ENCODE results near the gene EPG5.

EPG5 gene

GRCh38 chr18:45940724-45941123 is 26.4 kb downstream of the EPG5 start:
- TF ChIP-seq CTCF (IDR thresholded peaks at IDR 0.05; ENCODE audit: borderline replicate concordance, control extremely low read depth, extremely low read depth, insufficient read depth, missing control alignments) = no peak
- no peak for DNase-seq (ENCODE audit: low spot score)
- in situ Hi-C loops (cut with MboI; ENCODE audit: low sequenced_read_pairs, unreplicated experiment) = no loop called here

- no peak for DNase-seq (ENCODE audit: low spot score)
- in situ Hi-C loops (cut with MboI; ENCODE audit: low sequenced_read_pairs, unreplicated experiment) = no loop called here
- no peak for TF ChIP-seq CTCF (IDR thresholded peaks at IDR 0.05; ENCODE audit: borderline replicate concordance, control extremely low read depth, extremely low read depth, insufficient read depth, missing control alignments)
Measured at GRCh38 chr18:45939236-45939635, 27.9 kb downstream of the EPG5 start.

GRCh38 chr18:45938488-45938935 is 28.6 kb downstream of the EPG5 start:
- in situ Hi-C loops (cut with MboI; ENCODE audit: low sequenced_read_pairs, unreplicated experiment) = no loop called here
- no peak for TF ChIP-seq CTCF (IDR thresholded peaks at IDR 0.05; ENCODE audit: borderline replicate concordance, control extremely low read depth, extremely low read depth, insufficient read depth, missing control alignments)
- peak; percentile 37 for DNase-seq (ENCODE audit: low spot score)

- in situ Hi-C loops (cut with MboI; ENCODE audit: low sequenced_read_pairs, unreplicated experiment) = no loop called here
- no peak for DNase-seq (ENCODE audit: low spot score)
Measured at GRCh38 chr18:45935591-45936335, 31.4 kb downstream of the EPG5 start.

GRCh38 chr18:45932708-45933107 is 34.4 kb downstream of the EPG5 start:
- in situ Hi-C loops (cut with MboI; ENCODE audit: low sequenced_read_pairs, unreplicated experiment) = no loop called here
- TF ChIP-seq CTCF (IDR thresholded peaks at IDR 0.05; ENCODE audit: borderline replicate concordance, control extremely low read depth, extremely low read depth, insufficient read depth, missing control alignments) = no peak
- no peak for DNase-seq (ENCODE audit: low spot score)

More at GRCh38 chr18:45935591-45936335, 31.4 kb downstream of the EPG5 start:
- no peak for TF ChIP-seq CTCF (IDR thresholded peaks at IDR 0.05; ENCODE audit: borderline replicate concordance, control extremely low read depth, extremely low read depth, insufficient read depth, missing control alignments)

- TF ChIP-seq CTCF (IDR thresholded peaks at IDR 0.05; ENCODE audit: borderline replicate concordance, control extremely low read depth, extremely low read depth, insufficient read depth, missing control alignments) = no peak
- DNase-seq (ENCODE audit: low spot score) = no peak
- in situ Hi-C loops (cut with MboI; ENCODE audit: low sequenced_read_pairs, unreplicated experiment) = no loop called here
Measured at GRCh38 chr18:45930963-45931362, 36.2 kb downstream of the EPG5 start.

Measured in GM13976 (cell line).